Omental fat pad (tissue), 4 donors: ENCODE measurements around the gene GDF2. TPM values are rescaled to one million over a fixed set of nuclear protein-coding genes. Genes with fewer than 3 reads are reported as not detected.

ENCODE experiments used
- ATAC-seq: fragments of 150-250 bp; one replicate; pipeline ENCODE4 v1.9.1; 2016; ENCODE audit warnings: mild to moderate bottlenecking, moderate library complexity; ENCODE audit not compliant: low FRiP score
- DNase-seq: peaks from one replicate; pipeline ENCODE4 v3.0.0-alpha.2; 2019; ENCODE audit warnings: low spot score
- CTCF ChIP-seq, 3 donors: fragments of 450-650 bp; IDR thresholded peaks; one replicate each; pipeline ENCODE4 v1.5.1; 2016 to 2017; ENCODE audit warnings: antibody characterized with exemption in 3 of 3, mild to moderate bottlenecking in 3 of 3, moderate library complexity in 2 of 3
- total RNA-seq, 4 donors: library from RNA; depleted of rRNA; stranded (reverse); fragments of >200 nt; gene quantifications; one replicate each; pipeline ENCODE4 v1.1.0, GENCODE V29; 2016

Gene GDF2
- total RNA-seq, 4 donors from 2014 or later = not detected

GRCh38 chr10:47347303-47347675, 25.0 kb downstream of the GDF2 start:
- TF ChIP-seq CTCF (IDR thresholded peaks at IDR 0.05) = no peak
- ATAC-seq = no peak
- DNase-seq = no peak

- DNase-seq = no peak
- ATAC-seq = no peak
- TF ChIP-seq CTCF (IDR thresholded peaks at IDR 0.05) = no peak
Observed at GRCh38 chr10:47348138-47348651, 25.9 kb downstream of the GDF2 start, which contains the start of gene RBP3. RBP3 (plus strand) TSS chr10:47348363; CDS start chr10:47348485, 122 bp downstream.

GRCh38 chr10:47348661-47349470, 26.6 kb downstream of the GDF2 start:
- no peak for TF ChIP-seq CTCF (IDR thresholded peaks at IDR 0.05)
- DNase-seq (no peak), ATAC-seq (no peak)

GRCh38 chr10:47349516-47349915, 27.3 kb downstream of the GDF2 start:
- DNase-seq = no peak
- TF ChIP-seq CTCF (IDR thresholded peaks at IDR 0.05) = no peak
- no peak for ATAC-seq

GRCh38 chr10:47349941-47350371, 27.7 kb downstream of the GDF2 start:
- DNase-seq = no peak

GRCh38 chr10:47350671-47351640, 28.7 kb downstream of the GDF2 start:
- no peak for DNase-seq
- TF ChIP-seq CTCF (IDR thresholded peaks at IDR 0.05) = no peak
- ATAC-seq = no peak

More at GRCh38 chr10:47349941-47350371, 27.7 kb downstream of the GDF2 start:
- no peak for ATAC-seq
- no peak for TF ChIP-seq CTCF (IDR thresholded peaks at IDR 0.05)
